Stimulated activated CD8-positive, alpha-beta memory T cell treated with anti-CD3 and anti-CD28 coated beads, Interleukin-4, amount 100 ng/mL, for 1 hour (primary cell): ENCODE results near the gene OR6C68.
"Not testable (repeated sequence)": the region's sequence is repeated elsewhere in the genome, so short reads cannot be mapped to it uniquely, and the experiment has no call there.

Source experiments
- DNase-seq, 2 donors: peaks; one replicate each; pipeline ENCODE4 v3.0.0-alpha.2; 2020; ENCODE audit warnings: low read depth in 2 of 2, low spot score in 1 of 2

Gene OR6C68

DNA sequence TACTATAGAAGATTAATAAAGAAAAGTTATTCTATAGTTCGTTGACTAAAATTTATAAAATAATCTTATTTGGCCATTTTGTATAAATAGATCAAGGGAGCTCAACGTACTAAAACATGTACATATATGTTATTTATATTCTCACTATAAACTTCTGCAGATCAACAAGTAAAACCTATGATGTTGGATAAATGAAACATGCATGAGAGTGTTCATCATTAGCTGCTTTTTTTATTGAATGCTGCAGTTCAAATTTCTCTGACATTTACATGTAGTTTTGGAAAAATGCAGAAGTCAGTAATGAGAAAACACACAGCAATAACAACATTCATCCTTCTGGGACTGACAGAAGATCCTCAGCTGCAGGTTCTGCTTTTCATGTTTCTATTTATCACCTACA is at the start of gene OR6C68:
OR6C68 (plus strand) TSS at position 301 of the 400 bp plus-strand sequence; CDS start at position 301, 0 bp downstream.
- DNase-seq: no peak

DNA sequence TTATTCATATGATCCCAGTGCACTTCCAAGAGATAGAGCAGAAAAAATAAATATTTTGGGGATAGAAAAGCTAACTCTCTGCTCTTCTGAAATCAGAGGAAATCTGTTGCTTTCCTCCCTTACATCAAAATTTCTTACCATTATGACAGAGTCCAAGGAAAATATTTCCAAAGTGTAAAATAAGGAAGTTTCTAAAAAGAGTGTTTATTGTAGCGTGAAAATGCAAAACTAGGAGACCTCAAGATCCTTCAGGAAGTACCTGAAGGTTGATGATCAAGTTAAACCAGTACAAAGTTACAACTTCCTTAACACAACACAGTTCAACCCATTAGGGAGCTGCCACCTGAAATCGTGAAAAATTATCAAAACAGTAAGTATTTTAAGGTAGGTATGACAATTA is 48.4 kb upstream of the OR6C68 start, which contains the start of gene OR6C2:
OR6C2 (plus strand) TSS at position 301 of the 400 bp plus-strand sequence. CDS start 8,138 bp downstream, outside the sequence.
- DNase-seq: no peak

DNA sequence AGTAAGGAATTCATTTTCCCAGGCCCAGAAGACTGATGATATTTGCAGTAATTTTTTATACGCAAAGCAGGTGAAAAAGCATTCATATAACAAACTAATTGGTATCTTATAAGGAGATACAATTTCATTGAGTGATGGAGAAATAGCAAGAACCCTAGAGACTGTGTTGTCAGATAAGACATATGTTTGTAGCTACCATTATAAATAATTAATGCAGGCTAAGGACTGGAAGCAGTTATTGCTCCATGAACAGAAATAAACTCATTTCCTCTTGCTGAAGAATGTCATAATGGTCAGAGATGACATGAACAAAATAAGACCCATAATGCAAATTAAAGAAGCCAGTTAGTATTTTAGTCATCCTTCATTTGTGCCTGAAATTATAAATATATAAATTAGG is 46.8 kb upstream of the OR6C68 start:
- no peak for DNase-seq

DNA sequence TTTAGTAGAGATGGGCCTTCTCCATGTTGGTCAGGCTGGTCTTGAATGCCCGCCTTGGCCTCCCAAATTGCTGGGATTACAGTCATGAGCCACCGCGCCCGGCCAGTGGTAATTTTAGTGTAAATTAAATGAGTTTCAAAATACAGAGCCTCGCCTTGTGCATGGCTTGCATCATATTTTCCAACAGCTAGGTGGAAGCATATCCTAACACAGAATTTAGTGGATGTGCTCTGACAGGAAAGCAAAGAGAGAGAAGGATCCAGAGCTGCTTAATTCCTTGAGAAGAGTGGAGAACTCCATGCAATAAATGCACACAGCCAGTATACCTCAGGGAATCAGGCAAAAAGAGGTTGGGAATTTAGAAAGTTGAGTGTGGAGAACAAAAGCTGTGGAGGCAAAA is 45.9 kb upstream of the OR6C68 start:
- DNase-seq: no peak

DNA sequence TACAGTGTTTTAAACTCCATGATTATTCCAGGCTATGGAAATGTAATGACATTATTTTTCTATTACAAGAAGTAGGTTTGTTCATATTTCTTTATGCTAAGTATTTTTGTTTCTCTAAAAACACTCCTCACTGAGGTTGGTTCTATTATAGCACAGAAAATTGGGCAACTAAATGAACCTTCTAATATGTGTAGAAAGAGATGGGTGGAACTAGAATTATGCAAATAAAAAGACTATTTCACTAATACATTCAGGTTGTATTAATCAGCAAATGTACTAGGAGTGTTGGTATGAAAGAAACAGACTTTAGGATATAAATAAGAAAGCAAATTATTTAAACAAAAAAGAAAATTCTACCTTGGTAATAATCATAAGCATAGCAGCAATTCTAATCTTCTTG is 43.4 kb upstream of the OR6C68 start:
- DNase-seq: no peak

DNA sequence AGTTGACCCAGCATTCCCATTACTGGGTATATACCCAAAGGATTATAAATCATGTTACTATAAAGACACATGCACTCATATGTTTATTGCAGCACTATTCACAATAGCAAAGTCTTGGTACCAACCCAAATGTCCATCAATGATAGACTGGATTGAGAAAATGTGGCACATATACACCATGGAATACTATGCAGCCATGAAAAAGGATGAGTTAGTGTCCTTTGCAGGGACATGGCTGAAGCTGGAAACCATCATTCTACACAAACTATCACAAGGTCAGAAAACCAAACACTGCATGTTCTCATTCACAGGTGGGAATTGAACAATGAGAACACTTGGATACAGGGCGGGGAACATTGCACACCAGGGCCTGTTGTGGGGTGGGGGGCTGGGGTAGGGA is 27.3 kb upstream of the OR6C68 start:
- DNase-seq: not testable (repeated sequence)

DNA sequence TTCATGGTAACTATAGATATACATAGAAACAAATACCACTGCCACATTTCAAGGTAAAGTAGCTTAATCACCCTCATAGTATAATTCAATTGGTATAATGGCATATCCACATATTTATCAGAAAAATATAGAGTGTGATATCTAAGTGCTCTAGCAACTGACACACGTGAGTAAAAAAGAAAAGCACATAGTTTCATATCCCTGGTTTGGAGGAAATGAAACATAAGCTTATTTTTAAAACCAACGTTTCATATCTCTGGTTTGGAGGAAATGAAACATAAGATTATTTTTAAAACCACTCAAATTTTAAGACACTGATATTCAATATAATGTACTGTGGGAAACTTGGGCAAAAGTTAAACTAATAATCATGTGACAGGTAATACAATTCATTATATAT is 24.3 kb upstream of the OR6C68 start:
- no peak for DNase-seq

DNA sequence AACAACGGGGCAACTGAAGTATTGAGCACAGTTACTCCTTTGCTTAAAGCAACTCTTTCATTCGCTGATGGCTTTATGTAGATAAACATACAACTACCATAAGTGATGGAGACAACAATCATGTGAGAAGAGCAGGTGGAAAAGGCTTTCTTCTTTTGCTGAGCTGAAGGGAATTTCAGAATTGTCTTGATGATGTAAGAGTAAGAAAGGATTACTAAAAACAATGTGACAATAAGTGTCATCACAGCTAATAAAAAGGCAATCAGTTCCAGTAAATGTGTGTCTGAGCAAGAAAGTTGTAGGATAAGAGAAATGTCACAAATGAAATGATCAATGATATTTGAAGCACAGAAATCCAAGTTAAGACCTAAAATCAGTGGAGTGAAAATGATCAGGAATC is 22.9 kb upstream of the OR6C68 start:
- no peak for DNase-seq

DNA sequence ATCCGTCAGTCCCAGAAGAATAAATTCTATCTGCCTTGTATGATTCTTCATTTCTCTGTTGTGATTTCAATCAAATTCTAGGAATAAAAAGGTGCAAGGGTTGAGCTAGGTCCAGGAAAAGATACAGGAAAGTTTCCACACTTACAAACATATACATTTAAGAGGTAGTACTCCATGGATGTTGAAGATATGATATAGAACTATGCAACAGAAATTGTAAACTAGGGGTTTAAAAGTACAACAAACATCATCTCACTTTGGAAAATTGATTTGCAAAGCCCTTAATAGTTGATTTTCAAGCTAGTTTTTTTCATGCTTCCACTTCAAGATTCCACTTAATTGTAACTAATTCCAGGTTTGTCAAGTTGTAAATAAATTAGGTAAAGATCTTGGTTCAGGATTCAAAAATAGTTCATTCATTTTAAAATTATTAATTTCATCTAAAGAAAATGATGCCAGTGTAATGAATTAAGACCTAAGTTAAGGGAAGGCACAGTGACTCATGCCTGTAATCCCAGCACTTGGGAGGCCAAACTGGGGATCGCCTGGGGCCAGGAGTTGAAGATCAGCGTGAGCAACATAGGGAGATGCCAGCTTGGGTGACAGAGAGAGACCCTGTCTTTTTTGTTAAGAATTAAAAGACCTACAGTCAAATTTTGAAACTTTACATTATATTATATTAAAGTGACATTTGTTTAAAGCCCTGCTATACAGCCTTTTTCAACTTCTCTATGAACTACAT is 21.9 kb upstream of the OR6C68 start, which contains the start of gene OR6C70:
OR6C70 (minus strand) TSS at position 51 of the 742 bp plus-strand sequence; CDS start at position 51, 0 bp downstream.
- no peak for DNase-seq

DNA sequence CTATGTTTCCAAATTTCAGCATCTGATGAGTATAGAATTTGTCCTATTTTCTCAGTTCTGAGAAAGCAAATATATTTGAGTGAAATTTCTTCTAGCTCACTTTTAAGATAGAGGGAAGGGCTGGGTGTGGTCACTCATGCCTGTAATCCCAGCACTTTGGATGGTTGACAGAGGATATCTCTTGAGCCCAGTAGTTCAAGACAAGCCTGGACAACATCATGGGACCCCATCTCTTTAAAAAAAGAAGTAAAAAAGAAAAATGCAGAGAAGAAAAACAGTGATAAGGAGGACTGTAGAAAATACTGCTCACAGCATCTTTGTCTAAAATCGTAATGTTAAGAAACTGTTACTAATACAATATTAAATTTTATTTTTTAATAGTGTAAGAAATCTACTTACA is 19.9 kb upstream of the OR6C68 start:
- no peak for DNase-seq

DNA sequence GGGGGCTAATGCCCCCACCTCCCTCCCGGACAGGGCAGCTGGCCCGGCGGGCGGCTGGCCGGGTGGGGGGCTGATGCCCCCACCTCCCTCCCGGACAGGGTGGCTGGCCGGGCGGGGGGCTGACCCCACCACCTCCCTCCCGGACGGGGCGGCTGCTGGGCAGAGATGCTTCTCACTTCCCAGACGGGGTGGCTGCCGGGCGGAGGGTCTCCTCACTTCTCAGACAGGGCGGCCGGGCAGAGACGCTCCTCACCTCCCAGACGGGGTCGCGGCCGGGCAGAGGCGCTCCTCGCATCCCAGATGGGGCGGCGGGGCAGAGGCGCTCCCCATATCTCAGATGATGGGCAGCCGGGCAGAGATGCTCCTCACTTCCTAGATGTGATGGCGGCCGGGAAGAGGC is 13.0 kb upstream of the OR6C68 start:
- not testable (repeated sequence) for DNase-seq

DNA sequence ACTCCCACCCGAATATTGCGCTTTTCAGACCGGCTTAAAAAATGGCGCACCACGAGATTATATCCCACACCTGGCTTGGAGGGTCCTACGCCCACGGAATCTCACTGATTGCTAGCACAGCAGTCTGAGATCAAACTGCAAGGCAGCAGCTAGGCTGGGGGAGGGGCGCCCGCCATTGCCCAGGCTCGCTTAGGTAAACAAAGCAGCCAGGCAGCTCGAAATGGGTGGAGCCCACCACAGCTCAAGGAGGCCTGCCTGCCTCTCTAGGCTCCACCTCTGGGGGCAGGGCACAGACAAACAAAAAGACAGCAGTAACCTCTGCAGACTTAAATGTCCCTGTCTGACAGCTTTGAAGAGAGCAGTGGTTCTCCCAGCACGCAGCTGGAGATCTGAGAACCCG is 7.9 kb upstream of the OR6C68 start:
- DNase-seq: not testable (repeated sequence)

DNA sequence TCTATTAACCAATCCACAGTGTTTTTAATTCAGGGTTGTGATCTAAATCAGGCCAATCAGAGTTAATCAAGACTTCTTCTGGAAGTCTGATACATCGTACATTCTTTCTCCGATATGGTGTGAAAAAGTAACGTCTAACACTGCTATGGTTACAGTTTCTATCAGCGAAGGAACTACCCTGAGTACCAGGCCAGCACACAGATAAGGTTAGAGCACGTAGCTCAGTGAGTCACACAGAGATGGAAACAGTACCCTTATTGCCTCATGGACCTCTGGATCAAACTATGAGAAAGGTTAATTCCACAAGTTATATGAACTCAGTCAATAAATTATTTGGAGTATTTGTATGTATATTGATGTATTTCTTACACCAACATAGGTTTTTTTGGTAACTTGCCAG is 3.3 kb downstream of the OR6C68 start:
- DNase-seq: no peak

DNA sequence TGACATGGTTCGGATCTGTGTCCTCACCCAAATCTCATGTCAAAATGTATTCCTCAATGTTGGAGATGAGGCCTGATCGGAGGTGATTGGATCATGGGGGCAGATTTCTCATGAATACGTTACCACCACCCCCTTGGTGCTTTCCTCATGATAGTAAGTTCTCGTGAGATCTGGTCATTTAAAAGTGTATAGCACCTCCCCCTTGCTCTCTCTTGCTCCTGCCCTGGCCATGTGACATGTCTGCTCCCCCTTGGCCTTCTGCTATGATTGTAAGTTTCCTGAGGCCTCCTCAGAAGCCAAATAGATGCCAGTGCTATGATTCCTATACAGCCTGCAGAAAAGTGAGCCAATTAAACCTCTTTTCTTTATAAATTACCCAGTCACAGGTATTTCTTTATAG is 7.1 kb downstream of the OR6C68 start:
- no peak for DNase-seq

DNA sequence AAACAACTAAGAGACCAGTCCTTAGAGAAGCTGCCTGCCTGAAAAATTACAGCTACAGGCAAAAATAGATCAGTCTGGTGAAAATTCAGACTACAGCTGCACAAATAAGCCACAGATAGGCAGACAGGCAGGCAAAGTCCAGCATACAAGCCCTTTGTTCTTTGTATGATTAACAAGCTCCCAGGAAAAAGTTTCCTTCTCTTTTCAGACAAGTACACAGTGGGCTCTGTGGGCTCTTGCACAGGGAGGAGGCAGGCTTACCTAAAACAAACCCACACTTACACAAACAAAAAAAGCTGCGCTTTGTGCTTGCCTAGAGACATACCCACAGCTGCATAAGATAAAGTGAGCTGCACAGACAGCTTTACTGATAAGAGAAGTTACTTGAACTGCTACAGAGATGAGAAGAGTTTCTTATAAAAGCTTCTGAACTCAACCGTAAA is 7.7 kb downstream of the OR6C68 start:
- DNase-seq: no peak

DNA sequence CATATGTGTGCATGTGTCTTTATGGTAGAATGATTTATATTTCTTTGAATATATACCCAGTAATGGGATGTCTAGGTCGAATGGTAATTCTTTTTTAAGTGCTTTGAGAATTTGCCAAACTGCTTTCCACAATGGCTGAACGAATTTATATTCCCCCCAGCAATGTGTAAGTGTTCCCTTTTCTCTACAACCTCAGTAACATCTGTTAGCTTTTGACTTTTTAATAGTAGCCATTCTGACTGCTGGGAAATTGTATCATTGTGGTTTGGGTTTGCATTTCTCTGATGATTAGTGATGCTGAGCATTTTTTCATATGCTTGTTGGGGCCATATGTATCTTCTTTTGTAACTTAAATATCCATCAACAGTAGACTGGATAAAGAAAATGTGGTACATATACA is 9.4 kb downstream of the OR6C68 start:
- no peak for DNase-seq

DNA sequence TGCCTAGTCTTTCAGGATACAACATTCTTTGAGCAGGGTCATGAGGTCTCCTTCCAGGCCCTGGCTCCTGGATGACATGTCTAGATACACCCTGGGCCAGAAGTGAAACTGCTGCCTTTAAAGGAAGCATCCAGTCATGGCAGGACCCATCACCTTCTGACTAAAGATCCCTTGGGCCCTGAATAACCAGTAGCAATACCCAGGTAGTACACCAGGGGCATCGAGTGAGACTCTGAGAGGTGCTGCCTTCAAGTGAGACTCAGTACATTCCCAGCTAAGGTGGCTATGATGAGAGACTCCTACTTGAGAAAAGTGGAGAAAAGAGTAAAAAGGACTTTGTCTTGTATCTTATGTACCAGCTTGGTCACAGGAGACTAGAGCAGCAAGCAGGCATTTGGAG is 23.5 kb downstream of the OR6C68 start:
- no peak for DNase-seq

DNA sequence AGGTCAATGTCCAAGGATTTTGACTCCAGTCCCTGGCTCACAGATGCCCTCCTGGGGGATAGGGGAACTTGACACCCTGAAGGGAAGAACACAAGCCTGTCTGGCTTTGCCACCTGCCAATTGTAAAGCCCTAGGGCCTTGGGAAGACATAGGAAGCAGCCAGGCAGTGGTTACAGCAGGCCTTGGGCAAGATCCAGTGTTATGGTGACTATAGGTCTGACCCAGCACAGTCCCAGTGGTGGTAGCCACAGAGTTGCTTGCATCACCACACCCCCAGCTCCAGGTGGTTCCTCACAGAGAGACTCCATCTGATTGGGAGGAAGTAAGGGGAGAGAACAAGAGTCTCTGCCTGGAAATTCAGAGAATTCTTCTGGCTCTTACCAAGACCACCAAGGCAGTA is 24.2 kb downstream of the OR6C68 start:
- DNase-seq: no peak
